Stimulated activated CD8-positive, alpha-beta memory T cell treated with anti-CD3 and anti-CD28 coated beads, Interleukin-12 subunit alpha, Interleukin-12 subunit beta, amount 100 ng/mL, for 24 hours (primary cell): ENCODE results near the gene MTHFSD.

Source experiments
- DNase-seq: peaks from one replicate; pipeline ENCODE4 v3.0.0-alpha.2; 2020; ENCODE audit errors: extremely low read depth

Gene MTHFSD

GRCh38 chr16:86570558-86571529 is 15.8 kb upstream of the MTHFSD start:
- no peak for DNase-seq

GRCh38 chr16:86569701-86570447 is 14.8 kb upstream of the MTHFSD start:
- no peak for DNase-seq

- DNase-seq = no peak
Measured at GRCh38 chr16:86568677-86569623, 13.9 kb upstream of the MTHFSD start.

- no peak for DNase-seq
Measured at GRCh38 chr16:86567701-86568581, 12.9 kb upstream of the MTHFSD start.

GRCh38 chr16:86566966-86567700 is 12.1 kb upstream of the MTHFSD start:
- DNase-seq = no peak

GRCh38 chr16:86566601-86566965 is 11.5 kb upstream of the MTHFSD start, which contains the start of gene FOXC2:
Gene FOXC2 (plus strand): TSS chr16:86566829. CDS start chr16:86567336, 507 bp downstream.
- DNase-seq = peak; percentile 16

- DNase-seq = no peak
Measured at GRCh38 chr16:86565644-86566511, 10.8 kb upstream of the MTHFSD start.

- no peak for DNase-seq
Measured at GRCh38 chr16:86565181-86565631, 10.2 kb upstream of the MTHFSD start.

- peak; percentile 54 for DNase-seq
Measured at GRCh38 chr16:86563469-86564345, 8.7 kb upstream of the MTHFSD start.

GRCh38 chr16:86562356-86562755 is 7.3 kb upstream of the MTHFSD start:
- no peak for DNase-seq

- no peak for DNase-seq
Measured at GRCh38 chr16:86559802-86560305, 4.8 kb upstream of the MTHFSD start.

- no peak for DNase-seq
Measured at GRCh38 chr16:86558355-86559193, 3.5 kb upstream of the MTHFSD start.

- DNase-seq = no peak
Measured at GRCh38 chr16:86557587-86557986, 2.6 kb upstream of the MTHFSD start.

- no peak for DNase-seq
Measured at GRCh38 chr16:86556576-86556975, 1.5 kb upstream of the MTHFSD start.

GRCh38 chr16:86555704-86556075 is 655 bp upstream of the MTHFSD start:
- DNase-seq = no peak

GRCh38 chr16:86554599-86554916 is 477 bp downstream of the MTHFSD start:
- no peak for DNase-seq

GRCh38 chr16:86553356-86553755 is 1.7 kb downstream of the MTHFSD start:
- DNase-seq = no peak
